ENCODE measurements around the gene KCNJ1. TPM values are rescaled to one million over a fixed set of nuclear protein-coding genes. Genes with fewer than 3 reads are reported as not detected.

KCNJ1 gene
- total RNA-seq, 3 donors from 2014 or later (not counting 1 experiment from before 2014, with no cell fraction given): not detected

DNA sequence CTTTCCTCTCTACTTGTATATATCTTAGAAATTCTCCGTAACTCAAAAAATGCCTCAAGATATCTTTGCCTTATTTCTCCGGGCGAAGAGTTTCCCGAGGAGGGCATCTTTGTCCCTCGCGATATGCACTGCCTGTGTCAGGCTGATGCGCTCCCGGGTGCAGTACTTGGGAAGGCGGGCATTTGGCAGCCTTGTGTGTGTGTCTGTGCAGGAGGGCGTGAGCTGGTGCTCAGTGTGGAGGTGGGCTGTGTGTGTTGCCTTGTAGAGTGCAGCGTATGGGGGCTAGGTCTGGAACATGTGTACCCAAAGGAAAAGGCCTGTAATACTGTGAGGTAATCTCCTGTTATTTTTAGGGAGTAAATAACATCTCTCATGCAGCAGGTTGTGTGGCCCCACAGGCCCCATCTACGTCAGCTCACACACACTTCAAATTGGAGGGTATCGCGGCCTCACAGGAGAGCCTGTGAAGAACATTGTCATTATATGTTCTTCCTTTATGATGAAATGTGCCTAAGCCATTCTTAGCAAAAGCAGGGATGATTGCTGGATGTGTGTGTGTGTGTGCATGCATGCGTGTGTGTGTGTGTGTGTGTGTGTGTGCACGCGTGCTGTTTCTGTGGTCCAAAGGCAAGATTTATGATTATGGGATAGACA is 77.5 kb downstream of the KCNJ1 start:
- Histone ChIP-seq H3K27me3 (ENCODE audit: control insufficient read depth, insufficient read depth, low read length) (no peaks in the 10 kb centered on the region), H3K4me3 (ENCODE audit: low read length) (no peak overlapping the region), H3K9me3 (ENCODE audit: control insufficient read depth, insufficient read depth, low read length) (no peaks in the 10 kb centered on the region), H3K27ac (ENCODE audit: low read length) (no peak overlapping the region), H3K36me3 (ENCODE audit: control insufficient read depth, insufficient read depth, low read length) (peaks cover 80% of the 10 kb centered on the region), H3K4me1 (ENCODE audit: control insufficient read depth, insufficient read depth, low read length) (peaks cover 21% of the 10 kb centered on the region)
- intact Hi-C loops (cut with micrococcal nuclease): no loop called here
- peak overlapping the region; percentile 52 to 68 for H3K27ac Mint-ChIP-seq
- 98% methylated on average over 16 of the region's 17 CpGs for WGBS (ENCODE audit: insufficient coverage)
- ATAC-seq (no peak), DNase-seq (no peak)
- no peaks in the 10 kb centered on the region for H3K36me3 Mint-ChIP-seq
- H3K4me3 Mint-ChIP-seq: no peak overlapping the region
- no peaks in the 10 kb centered on the region for H3K27me3 Mint-ChIP-seq (ENCODE audit: low read depth in 2 of 2)
- no peaks in the 10 kb centered on the region for H3K9me3 Mint-ChIP-seq
- TF ChIP-seq CTCF (IDR thresholded peaks at IDR 0.05): no peak
- H3K4me1 Mint-ChIP-seq: peaks cover 50 to 71% of the 10 kb centered on the region in 2 donors

Other genes with a start within 250 kb of the KCNJ1 start
- gene FLI1, start 173.2 kb downstream of the KCNJ1 start, total RNA-seq: 100 to 1,000 TPM; 123 to 157 (median 148) TPM
- gene KCNJ5, start 24.1 kb upstream of the KCNJ1 start, total RNA-seq: under 1 TPM; 0.09 to 0.18 (median 0.15) TPM
- gene TP53AIP1, start 75.6 kb upstream of the KCNJ1 start, total RNA-seq: not detected

All from natural killer cell (primary cell).